Head of caudate nucleus (tissue), 42 donors: ENCODE measurements around the gene CHCHD10.
A peak's percentile ranks its signal among the peaks of the same experiment; 100 is the strongest.

Experiments
- DNase-seq, 42 donors: peaks; one replicate each; pipeline versions ENCODE4 v3.0.0 to v3.0.0-alpha.2; 2020 to 2021; ENCODE audit warnings: mixed read lengths in 7 of 42
- intact Hi-C: fragments of 100-400 bp; cut with DNase I; formaldehyde crosslinking; loops from one replicate; pipeline ENCODE4 v1.15.0; 2022

Gene CHCHD10

DNA sequence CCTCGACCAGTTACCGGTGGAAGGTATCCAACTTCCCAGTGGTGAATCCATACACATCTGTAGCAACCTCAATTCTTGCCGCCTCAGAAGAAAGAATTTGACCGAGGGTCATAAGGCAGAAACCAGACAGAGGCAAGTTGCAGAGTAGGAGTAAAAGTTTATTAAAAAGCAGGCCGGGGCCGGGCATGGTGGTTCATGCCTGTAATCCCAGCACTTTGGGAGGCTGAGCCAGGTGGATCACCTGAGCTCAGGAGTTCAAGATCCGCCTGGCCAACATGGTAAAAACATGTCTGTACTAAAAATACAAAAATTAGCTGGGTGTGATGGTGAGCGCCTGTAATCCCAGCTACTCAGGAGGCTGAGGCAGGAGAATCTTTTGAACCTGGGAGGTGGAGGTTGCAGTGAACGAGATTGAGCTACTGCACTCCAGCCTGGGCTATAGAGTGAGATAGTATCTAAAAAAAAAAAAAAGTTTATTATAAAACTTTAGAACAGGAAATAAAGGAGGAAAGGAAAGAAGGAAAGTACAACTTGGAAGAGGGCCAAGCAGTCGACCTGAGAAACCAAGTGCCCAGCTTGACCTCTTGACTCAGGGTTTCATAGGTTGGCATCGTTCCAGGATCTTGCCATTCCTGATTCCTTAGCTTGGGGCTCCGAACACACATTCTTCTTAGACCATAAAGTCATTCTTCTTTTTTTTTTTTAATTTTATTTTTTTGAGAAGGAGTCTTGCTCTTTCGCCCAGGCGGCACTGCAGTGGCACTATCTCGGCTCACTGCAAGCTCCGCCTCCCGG is 49.2 kb downstream of the CHCHD10 start:
- intact Hi-C loops: no loop called here
- DNase-seq: peak in 1 of 42 donors; percentile 13

DNA sequence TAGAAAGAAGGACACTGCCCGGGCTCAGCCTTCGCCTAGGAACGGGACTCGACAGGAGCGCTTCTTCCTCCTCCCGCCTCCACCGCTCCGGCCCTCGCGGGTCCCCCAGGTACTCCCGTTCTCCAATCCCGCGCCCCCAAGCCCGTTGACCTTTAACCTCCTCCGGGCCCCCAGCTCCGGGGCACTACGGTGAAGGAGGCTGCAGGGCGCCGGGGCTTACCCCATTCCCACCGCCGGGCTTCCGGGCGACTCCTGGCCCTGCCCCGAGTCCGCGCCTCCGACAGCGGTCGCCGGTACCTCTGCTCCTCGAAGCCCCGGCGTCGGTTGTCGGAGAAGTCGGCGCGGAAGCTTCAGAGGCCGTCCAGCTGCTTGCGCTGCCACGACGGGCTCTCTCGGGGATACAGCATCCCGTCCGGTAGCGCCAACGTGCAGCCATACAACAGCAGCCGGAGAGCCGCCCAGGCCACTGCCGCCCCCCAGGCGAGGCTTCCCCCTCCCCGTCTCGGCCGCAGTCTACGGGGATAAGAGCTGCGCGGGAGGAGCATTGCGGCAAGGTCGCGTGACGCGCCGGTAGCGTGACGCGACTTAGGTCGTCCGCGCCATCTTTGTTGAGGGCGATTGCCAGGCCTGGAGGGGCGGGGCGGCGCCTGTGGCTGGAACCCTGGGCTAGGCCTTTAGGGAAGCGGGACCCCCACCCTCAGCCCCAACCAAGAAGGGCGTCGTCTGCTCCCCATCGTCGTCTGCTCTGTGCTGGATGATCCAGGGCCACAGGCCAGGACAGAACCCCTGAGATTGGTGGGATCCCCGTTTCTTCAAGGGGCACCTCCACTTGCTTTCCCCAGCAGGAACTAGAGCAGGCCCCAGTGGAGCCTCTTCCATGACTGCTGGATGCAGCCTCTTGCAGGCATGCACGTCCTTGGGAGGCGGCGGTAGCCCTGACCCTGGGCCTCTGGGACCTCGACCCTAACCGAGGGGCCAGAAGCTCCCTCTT is 50.7 kb downstream of the CHCHD10 start:
- DNase-seq: peak; percentile 81 to 97 (median 91)
- intact Hi-C loops: no loop called here
